HG02885 (cell line): ENCODE measurements around the gene PPM1H.
"Not testable (repeated sequence)": the region's sequence is repeated elsewhere in the genome, so short reads cannot be mapped to it uniquely, and the experiment has no call there.

Experiments
- ATAC-seq: cut with Tn5 transposase; IDR thresholded peaks from one replicate; pipeline ENCODE4 v1.9.1; 2021; ENCODE audit warnings: mild to moderate bottlenecking; ENCODE audit not compliant: unreplicated experiment, poor library complexity

The PPM1H gene

GRCh38 chr12:62947364-62947763 is 12.4 kb upstream of the PPM1H start:
- no peak for ATAC-seq

GRCh38 chr12:62943779-62944395 is 8.9 kb upstream of the PPM1H start:
- ATAC-seq, result no peak

- ATAC-seq, result not testable (repeated sequence)
Measured at GRCh38 chr12:62942316-62942715, 7.4 kb upstream of the PPM1H start.

GRCh38 chr12:62934239-62934798 is 631 bp downstream of the PPM1H start:
- ATAC-seq, result peak; percentile 43

- no peak for ATAC-seq
Measured at GRCh38 chr12:62933602-62934238, 1.2 kb downstream of the PPM1H start.

- no peak for ATAC-seq
Measured at GRCh38 chr12:62933220-62933601, 1.7 kb downstream of the PPM1H start.

- no peak for ATAC-seq
Measured at GRCh38 chr12:62931477-62931876, 3.5 kb downstream of the PPM1H start.

GRCh38 chr12:62930546-62931425 is 4.2 kb downstream of the PPM1H start:
- ATAC-seq, result no peak

GRCh38 chr12:62928632-62929031 is 6.3 kb downstream of the PPM1H start:
- no peak for ATAC-seq

- no peak for ATAC-seq
Measured at GRCh38 chr12:62925680-62926079, 9.3 kb downstream of the PPM1H start.

- ATAC-seq, result no peak
Measured at GRCh38 chr12:62924084-62924483, 10.9 kb downstream of the PPM1H start.

- ATAC-seq, result no peak
Measured at GRCh38 chr12:62922539-62922938, 12.4 kb downstream of the PPM1H start.

- ATAC-seq, result no peak
Measured at GRCh38 chr12:62919838-62920237, 15.1 kb downstream of the PPM1H start.

GRCh38 chr12:62917926-62918325 is 17.0 kb downstream of the PPM1H start:
- ATAC-seq, result no peak

GRCh38 chr12:62916632-62917425 is 18.1 kb downstream of the PPM1H start:
- ATAC-seq, result no peak

- no peak for ATAC-seq
Measured at GRCh38 chr12:62915204-62915529, 19.8 kb downstream of the PPM1H start.

- no peak for ATAC-seq
Measured at GRCh38 chr12:62914443-62915203, 20.3 kb downstream of the PPM1H start.

- ATAC-seq, result no peak
Measured at GRCh38 chr12:62913380-62913779, 21.6 kb downstream of the PPM1H start.

- ATAC-seq, result no peak
Measured at GRCh38 chr12:62912644-62913043, 22.3 kb downstream of the PPM1H start.

GRCh38 chr12:62911286-62911685 is 23.7 kb downstream of the PPM1H start:
- ATAC-seq, result no peak
